Central memory CD8-positive, alpha-beta T cell (primary cell): ENCODE results near the gene KRTAP5-10.
"Not testable (repeated sequence)": the region's sequence is repeated elsewhere in the genome, so short reads cannot be mapped to it uniquely, and the experiment has no call there.

Source experiments
- ATAC-seq: fragments of 150-1000 bp; cut with Tn5 transposase; replicated peaks from 2 replicates; pipeline ENCODE4 v1.10.0; 2022; ENCODE audit warnings: mild to moderate bottlenecking, moderate FRiP score, moderate number of reproducible peaks; ENCODE audit not compliant: poor library complexity, severe bottlenecking; ENCODE audit errors: extremely low read depth
- DNase-seq, 2 donors: peaks; one replicate each; pipeline ENCODE4 v3.0.0; 2021; ENCODE audit warnings: low spot score in 2 of 2
- H3K27ac Mint-ChIP-seq: one replicate; pipeline ENCODE4 v1.8.0; 2022; ENCODE audit warnings: low read depth, mild to moderate bottlenecking, moderate library complexity, mixed read lengths
- H3K27me3 Mint-ChIP-seq: one replicate; pipeline ENCODE4 v1.8.0; 2022; ENCODE audit warnings: mixed read lengths
- H3K36me3 Mint-ChIP-seq: one replicate; pipeline ENCODE4 v1.8.0; 2022; ENCODE audit warnings: mild to moderate bottlenecking, moderate library complexity, mixed read lengths; ENCODE audit not compliant: insufficient read depth
- H3K4me1 Mint-ChIP-seq: one replicate; pipeline ENCODE4 v1.8.0; 2022; ENCODE audit warnings: mixed read lengths
- H3K4me3 Mint-ChIP-seq: one replicate; pipeline ENCODE4 v1.8.0; 2022; ENCODE audit warnings: mild to moderate bottlenecking, moderate library complexity, mixed read lengths
- H3K9me3 Mint-ChIP-seq: one replicate; pipeline ENCODE4 v1.8.0; 2022; ENCODE audit warnings: mixed read lengths

Gene KRTAP5-10

DNA sequence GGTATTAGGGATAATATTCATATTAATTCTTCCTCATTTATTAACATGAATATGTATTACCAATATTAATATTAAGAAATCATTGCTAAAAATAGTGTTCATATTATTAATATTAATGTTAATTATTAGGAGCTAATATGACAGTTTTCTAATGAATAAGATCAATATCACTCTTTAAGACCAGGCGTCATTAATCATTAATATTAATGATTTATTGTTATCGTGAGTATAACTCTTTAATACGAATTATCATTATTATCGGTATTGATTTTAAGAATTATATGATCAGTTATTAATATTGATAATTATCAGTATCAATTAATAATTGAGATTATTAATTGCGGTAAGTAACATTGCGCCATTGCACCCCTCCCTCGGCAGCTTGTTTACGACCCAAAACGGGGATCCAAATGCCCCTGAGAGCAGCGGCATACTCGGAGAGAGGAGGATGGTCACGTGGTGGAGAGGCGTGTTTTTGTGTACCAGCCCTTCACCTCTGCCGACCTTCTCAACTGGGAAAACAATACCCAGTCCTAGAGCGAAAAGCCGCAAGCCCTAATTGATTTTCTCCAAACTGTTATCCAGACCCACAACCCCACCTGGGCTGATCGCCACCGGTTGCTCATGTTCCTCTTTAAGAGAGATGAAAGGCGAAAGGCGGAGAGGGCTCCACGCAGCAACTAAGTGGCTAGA, 46.0 kb downstream of the KRTAP5-10 start:
- peaks cover 77% of the 10 kb centered on the region for H3K27me3 Mint-ChIP-seq
- not testable (repeated sequence) for H3K9me3 Mint-ChIP-seq, H3K36me3 Mint-ChIP-seq, H3K27ac Mint-ChIP-seq, ATAC-seq, H3K4me3 Mint-ChIP-seq, DNase-seq
- peaks cover 10% of the 10 kb centered on the region for H3K4me1 Mint-ChIP-seq

DNA sequence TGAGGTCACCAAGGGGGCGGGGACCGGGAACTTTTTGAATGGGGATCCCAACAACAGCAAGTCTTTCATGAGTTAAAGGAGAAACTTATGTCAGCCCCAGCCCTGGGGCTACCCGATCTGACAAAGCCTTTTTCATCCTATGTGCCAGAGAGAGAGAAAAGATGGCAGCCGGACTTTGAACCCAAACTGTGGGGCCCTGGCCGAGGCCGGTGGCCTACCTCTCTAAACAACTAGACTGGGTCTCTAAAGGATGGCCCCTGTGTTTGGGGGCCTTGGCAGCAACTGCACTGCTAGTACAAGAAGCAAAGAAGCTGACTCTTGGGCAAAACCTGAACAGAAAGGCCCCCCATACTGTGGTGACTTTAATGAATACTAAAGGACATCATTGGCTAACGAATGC, 48.6 kb downstream of the KRTAP5-10 start:
- not testable (repeated sequence) for H3K27ac Mint-ChIP-seq, H3K4me1 Mint-ChIP-seq, DNase-seq, ATAC-seq, H3K9me3 Mint-ChIP-seq, H3K4me3 Mint-ChIP-seq, H3K36me3 Mint-ChIP-seq
- peaks cover 67% of the 10 kb centered on the region for H3K27me3 Mint-ChIP-seq

DNA sequence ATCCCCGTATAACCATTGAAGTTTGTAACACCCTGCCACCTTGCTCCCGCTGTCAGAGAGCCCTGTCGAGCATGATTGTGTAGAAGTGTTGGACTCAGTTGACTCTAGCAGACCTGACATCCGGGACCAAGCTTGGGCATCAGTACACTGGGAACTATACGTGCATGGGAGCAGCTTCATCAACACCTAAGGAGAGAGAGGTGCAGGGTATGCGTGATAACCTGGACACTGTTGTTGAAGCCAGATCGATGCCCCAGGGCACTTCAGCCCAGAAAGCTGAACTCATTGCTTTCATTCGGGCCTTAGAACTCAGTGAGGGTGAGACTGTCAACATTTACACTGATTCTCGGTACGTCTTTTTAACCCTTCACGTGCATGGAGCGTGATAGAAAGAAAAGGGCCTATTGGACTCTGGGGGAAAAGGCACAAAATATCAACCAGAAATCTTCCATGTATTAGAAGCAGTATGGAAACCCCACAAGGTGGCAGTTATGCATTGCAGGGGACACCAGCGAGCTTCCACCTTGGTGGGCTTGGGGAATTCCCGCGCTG, 49.1 kb downstream of the KRTAP5-10 start:
- not testable (repeated sequence) for H3K4me1 Mint-ChIP-seq, H3K9me3 Mint-ChIP-seq, H3K36me3 Mint-ChIP-seq, DNase-seq, H3K4me3 Mint-ChIP-seq, ATAC-seq, H3K27ac Mint-ChIP-seq
- H3K27me3 Mint-ChIP-seq, result peaks cover 62% of the 10 kb centered on the region

DNA sequence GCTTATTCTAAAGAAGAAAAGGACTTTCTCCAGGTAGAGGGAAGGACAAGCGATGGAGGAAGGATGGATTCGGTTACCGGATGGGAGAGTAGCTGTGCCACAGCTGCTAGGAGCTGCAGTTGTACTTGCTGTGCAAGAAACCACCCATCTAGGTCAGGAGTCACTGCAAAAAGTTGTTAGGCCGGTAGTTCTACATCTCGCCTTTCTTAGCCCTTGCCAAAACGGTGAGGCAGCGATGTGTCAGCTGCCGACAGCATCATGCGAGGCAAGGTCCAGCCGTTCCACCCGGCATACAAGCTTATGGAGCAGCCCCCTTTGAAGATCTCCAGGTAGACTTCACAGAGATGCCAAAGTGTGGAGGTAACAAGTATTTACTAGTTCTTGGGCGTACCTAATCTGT, 49.6 kb downstream of the KRTAP5-10 start:
- not testable (repeated sequence) for H3K9me3 Mint-ChIP-seq, ATAC-seq, H3K4me3 Mint-ChIP-seq, H3K4me1 Mint-ChIP-seq, DNase-seq, H3K27ac Mint-ChIP-seq, H3K36me3 Mint-ChIP-seq
- H3K27me3 Mint-ChIP-seq, result peaks cover 57% of the 10 kb centered on the region
